ENCODE data around the gene VPS39. TPM values are rescaled to one million over a fixed set of nuclear protein-coding genes. Genes with fewer than 3 reads are reported as not detected.

VPS39 gene
- polyA plus RNA-seq, 2 of the 4 experiments (the other 2 are of a cell fraction), result 18.3 to 33.3 TPM

DNA sequence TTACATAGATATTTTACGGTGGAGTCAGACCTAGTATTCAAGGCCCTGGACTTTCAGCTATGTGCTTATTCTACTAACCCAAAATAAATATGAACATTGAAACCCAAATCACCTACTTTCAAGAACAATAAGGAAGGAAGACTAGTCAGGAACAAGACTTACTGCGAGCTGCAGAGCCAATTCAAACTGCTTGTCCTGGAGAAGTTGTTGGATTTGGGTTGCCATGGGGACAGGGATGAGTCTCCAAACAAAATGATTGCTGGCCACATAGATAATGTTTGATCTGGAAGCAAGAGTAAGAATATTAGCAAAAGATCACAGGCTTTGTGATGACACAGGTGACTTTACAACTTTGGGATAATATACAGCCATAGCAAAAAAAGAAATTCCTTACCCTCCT is 30.0 kb downstream of the VPS39 start:
- POLR2A ChIA-PET, result no interaction called here

DNA sequence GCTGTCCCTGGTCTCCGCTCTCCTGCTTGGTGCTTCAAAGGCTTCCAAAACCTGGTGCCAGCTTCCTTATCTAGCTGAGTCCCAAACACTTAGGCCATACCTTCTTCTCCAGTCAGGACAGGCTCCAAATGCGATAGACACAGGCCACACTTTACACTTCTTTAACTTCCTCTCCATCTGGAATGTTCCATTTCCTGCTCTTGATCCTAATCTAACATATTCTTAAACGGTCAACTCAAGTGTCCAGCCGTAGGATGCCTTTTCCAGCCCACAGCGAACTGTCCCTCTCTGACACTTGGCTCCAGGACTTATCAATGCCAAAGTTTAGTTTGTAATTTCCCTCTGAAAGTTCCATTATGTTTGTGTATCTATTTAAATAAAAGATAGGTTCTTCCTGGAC is 32.4 kb downstream of the VPS39 start:
- DNase-seq (ENCODE audit: low read depth in 1 of 2, low spot score in 1 of 2) (no peak), ATAC-seq (no peak), FAIRE-seq (no peak)
- CTCF ChIA-PET, result interaction anchor here (0.9 kb wide), 1 partner anchor 9 kb away, joined by 3 read pairs; no protein-coding TSS in a partner anchor
- TF ChIP-seq ZNF302 (CRISPR knock-in tag; IDR thresholded peaks at IDR 0.05) (no peak), JUNB (IDR thresholded peaks at IDR 0.05) (no peak), PHF8 (IDR thresholded peaks at IDR 0.05; ENCODE audit: borderline replicate concordance, low read depth) (no peak), RFX5 (IDR thresholded peaks at IDR 0.05) (no peak), E2F6 (IDR thresholded peaks at IDR 0.05; ENCODE audit: borderline replicate concordance, low read depth) (no peak), MAX (IDR thresholded peaks at IDR 0.05) (no peak), TFCP2L1 (CRISPR knock-in tag; IDR thresholded peaks at IDR 0.05) (no peak), TP53 (CRISPR knock-in tag; IDR thresholded peaks at IDR 0.05) (no peak), MAFK (IDR thresholded peaks at IDR 0.05; ENCODE audit: partially characterized antibody) (no peak), HOXA7 (CRISPR knock-in tag; IDR thresholded peaks at IDR 0.05) (no peak), RCOR1 (IDR thresholded peaks at IDR 0.05; ENCODE audit: low read depth, low read length) (no peak), NR3C1 (IDR thresholded peaks at IDR 0.05) (no peak), NPAS2 (CRISPR knock-in tag; IDR thresholded peaks at IDR 0.05; ENCODE audit: borderline replicate concordance) (no peak), NFE2L2 (conservative IDR thresholded peaks at IDR 0.05; ENCODE audit: low read length) (no peak)
- Histone ChIP-seq H3K4me3 (no peak overlapping the region), H3K4me2 (no peak overlapping the region), H3K4me1 (no peaks in the 10 kb centered on the region), H3K9me3 (no peaks in the 10 kb centered on the region), H3K27ac (no peak overlapping the region)
- POLR2A ChIA-PET, result no interaction called here
- 91% methylated on average over 5 of the region's 5 CpGs for WGBS (ENCODE audit: missing lambda C conversion rate)

More for the DNA sequence above, 30.0 kb downstream of the VPS39 start:
- no peak overlapping the region for H3K4me3 ChIP-seq
- ATAC-seq (no peak), DNase-seq (ENCODE audit: low read depth in 1 of 2, low spot score in 1 of 2) (no peak), FAIRE-seq (no peak)
- CTCF ChIA-PET, result no interaction called here
- no peak for TF ChIP-seq JUN (IDR thresholded peaks at IDR 0.05)
- no peak for TF ChIP-seq EP300 (IDR thresholded peaks at IDR 0.05)
- no peak for TF ChIP-seq KDM5A (IDR thresholded peaks at IDR 0.05)
- TF ChIP-seq PHF8 (IDR thresholded peaks at IDR 0.05; ENCODE audit: borderline replicate concordance, low read depth), result no peak
- TF ChIP-seq HEYL (CRISPR knock-in tag; IDR thresholded peaks at IDR 0.05), result no peak
- no peak for TF ChIP-seq HOXB5 (CRISPR knock-in tag; IDR thresholded peaks at IDR 0.05)
- TF ChIP-seq KDM1A (IDR thresholded peaks at IDR 0.05; ENCODE audit: low read depth), result no peak
- TF ChIP-seq RNF2 (IDR thresholded peaks at IDR 0.05; ENCODE audit: borderline replicate concordance, low read depth), result no peak
- no peak for TF ChIP-seq JUNB (IDR thresholded peaks at IDR 0.05)
- no peak for TF ChIP-seq FOSB (CRISPR knock-in tag; IDR thresholded peaks at IDR 0.05)
- TF ChIP-seq MAFK (IDR thresholded peaks at IDR 0.05; ENCODE audit: partially characterized antibody), result no peak
- no peak for TF ChIP-seq FOXS1 (CRISPR knock-in tag; IDR thresholded peaks at IDR 0.05)
- TF ChIP-seq POLR2A (IDR thresholded peaks at IDR 0.05; ENCODE audit: low read length), result no peak
- no peak for TF ChIP-seq SREBF2 (IDR thresholded peaks at IDR 0.05)
- no peak for TF ChIP-seq SMC3 (IDR thresholded peaks at IDR 0.05)
- no peak for TF ChIP-seq HOXA7 (CRISPR knock-in tag; IDR thresholded peaks at IDR 0.05)
- no peak for TF ChIP-seq MAZ (IDR thresholded peaks at IDR 0.05; ENCODE audit: borderline replicate concordance, low read depth, low read length)
- TF ChIP-seq BCL3 (IDR thresholded peaks at IDR 0.05), result no peak
- no peak for TF ChIP-seq ZNF302 (CRISPR knock-in tag; IDR thresholded peaks at IDR 0.05)
- TF ChIP-seq RARB (CRISPR knock-in tag; IDR thresholded peaks at IDR 0.05), result no peak
- no peaks in the 10 kb centered on the region for H3K4me1 ChIP-seq
- 95% methylated on average over 2 of the region's 2 CpGs for WGBS (ENCODE audit: missing lambda C conversion rate)
- no peak overlapping the region for H3K27ac ChIP-seq
- H3K4me2 ChIP-seq, result no peak overlapping the region
- H3K9me3 ChIP-seq, result no peaks in the 10 kb centered on the region
